ENCODE results near the gene SDHAF4. TPM values are rescaled to one million over a fixed set of nuclear protein-coding genes. Genes with fewer than 3 reads are reported as not detected.
A peak's percentile ranks its signal among the peaks of the same experiment; 100 is the strongest.

Gene SDHAF4
- total RNA-seq, 4 donors from 2014 or later: 2.0 to 8.6 (median 4.2) TPM

- H3K4me3 ChIP-seq: no peak overlapping the region
- H3K27ac ChIP-seq: no peak overlapping the region
- TF ChIP-seq CTCF (IDR thresholded peaks at IDR 0.05) (no peak), POLR2A (IDR thresholded peaks at IDR 0.05) (no peak)
- peaks cover 0 to 22% (median 0%) of the 10 kb centered on the region in 3 donors for H3K4me1 ChIP-seq
- WGBS, 2 donors: 83 to 96% methylated on average over 1 of the region's 1 CpG
- no peaks in the 10 kb centered on the region for H3K27me3 ChIP-seq
- H3K36me3 ChIP-seq: peaks cover 0 to 50% (median 3%) of the 10 kb centered on the region in 3 donors
- intact Hi-C loops (cut with DNase I): no loop called here
- H3K9me3 ChIP-seq: no peaks in the 10 kb centered on the region
- DNase-seq: no peak
Observed at GRCh38 chr6:70586114-70586513, 19.4 kb downstream of the SDHAF4 start.

GRCh38 chr6:70590400-70590799, 23.7 kb downstream of the SDHAF4 start:
- TF ChIP-seq POLR2A (IDR thresholded peaks at IDR 0.05): no peak
- TF ChIP-seq CTCF (IDR thresholded peaks at IDR 0.05): no peak
- Histone ChIP-seq H3K36me3 (peaks cover 0 to 7% (median 0%) of the 10 kb centered on the region in 3 donors), H3K27ac (peak overlapping the region in 3 of 4 donors; percentile 2 to 65 (median 16)), H3K27me3 (no peaks in the 10 kb centered on the region), H3K4me1 (peaks cover 0 to 46% (median 17%) of the 10 kb centered on the region in 3 donors), H3K4me3 (no peak overlapping the region), H3K9me3 (no peaks in the 10 kb centered on the region)
- no peak for DNase-seq
- intact Hi-C loops (cut with DNase I): no loop called here

GRCh38 chr6:70592391-70593117, 25.8 kb downstream of the SDHAF4 start:
- Histone ChIP-seq H3K27ac (peak overlapping the region in 1 of 4 donors; percentile 17), H3K4me3 (no peak overlapping the region), H3K9me3 (no peaks in the 10 kb centered on the region), H3K36me3 (no peaks in the 10 kb centered on the region), H3K4me1 (peaks cover 0 to 45% (median 17%) of the 10 kb centered on the region in 3 donors), H3K27me3 (no peaks in the 10 kb centered on the region)
- TF ChIP-seq CTCF (IDR thresholded peaks at IDR 0.05) (no peak), POLR2A (IDR thresholded peaks at IDR 0.05) (no peak)
- DNase-seq: no peak
- intact Hi-C loops (cut with DNase I): no loop called here
- 28 to 31% methylated on average over 4 of the region's 5 CpGs for WGBS, 2 donors

- Histone ChIP-seq H3K4me3 (no peak overlapping the region), H3K4me1 (peaks cover 0 to 39% (median 17%) of the 10 kb centered on the region in 3 donors), H3K27me3 (no peaks in the 10 kb centered on the region), H3K9me3 (no peaks in the 10 kb centered on the region), H3K27ac (peak overlapping the region in 1 of 4 donors; percentile 17), H3K36me3 (no peaks in the 10 kb centered on the region)
- intact Hi-C loops (cut with DNase I): no loop called here
- TF ChIP-seq CTCF (IDR thresholded peaks at IDR 0.05) (no peak), POLR2A (IDR thresholded peaks at IDR 0.05) (no peak)
- DNase-seq: no peak
- WGBS, 2 donors: 100% methylated on average over 1 of the region's 3 CpGs
Observed at GRCh38 chr6:70593118-70593486, 26.4 kb downstream of the SDHAF4 start.

- intact Hi-C loops (cut with DNase I): no loop called here
- Histone ChIP-seq H3K27ac (no peak overlapping the region), H3K4me3 (no peak overlapping the region), H3K27me3 (no peaks in the 10 kb centered on the region), H3K36me3 (no peaks in the 10 kb centered on the region), H3K4me1 (no peaks in the 10 kb centered on the region), H3K9me3 (no peaks in the 10 kb centered on the region)
- no peak for DNase-seq
- 73 to 74% methylated on average over 4 of the region's 4 CpGs for WGBS, 2 donors
- no peak for TF ChIP-seq POLR2A (IDR thresholded peaks at IDR 0.05)
- TF ChIP-seq CTCF (IDR thresholded peaks at IDR 0.05): no peak
Observed at GRCh38 chr6:70599187-70599586, 32.5 kb downstream of the SDHAF4 start.

All from esophagus squamous epithelium (tissue), 5 donors.